Fibroblast of villous mesenchyme (primary cell): Measurements from ENCODE around the gene TCF7L1. TPM values are rescaled to one million over a fixed set of nuclear protein-coding genes. Genes with fewer than 3 reads are reported as not detected.

Source experiments
- DNase-seq: peaks from one replicate; pipeline ENCODE4 v3.0.0-alpha.2; 2010; ENCODE audit warnings: low read depth
- H3K4me3 ChIP-seq: 2 replicates; pipeline ENCODE4 v1.5.1; 2011; ENCODE audit warnings: low read depth, mild to moderate bottlenecking, low read length
- small RNA-seq: library from RNA; depleted of rRNA; stranded (forward); fragments of <200 nt; gene quantifications from one replicate; pipeline ENCODE3, GENCODE V24; 2012
- total RNA-seq: library from RNA; depleted of rRNA; stranded (reverse); fragments of >200 nt; gene quantifications from 2 replicates; pipeline ENCODE4 v1.2.3, GENCODE V29; 2012
- TF ChIP-seq, protein P1 (sequence below): IDR thresholded peaks from 2 replicates; pipeline ENCODE4 v1.5.1; 2012; ENCODE audit warnings: low read depth, mild to moderate bottlenecking, low read length; ENCODE audit not compliant: insufficient read depth

TCF7L1 gene
- total RNA-seq, 1 donor: 4.3 TPM

DNA sequence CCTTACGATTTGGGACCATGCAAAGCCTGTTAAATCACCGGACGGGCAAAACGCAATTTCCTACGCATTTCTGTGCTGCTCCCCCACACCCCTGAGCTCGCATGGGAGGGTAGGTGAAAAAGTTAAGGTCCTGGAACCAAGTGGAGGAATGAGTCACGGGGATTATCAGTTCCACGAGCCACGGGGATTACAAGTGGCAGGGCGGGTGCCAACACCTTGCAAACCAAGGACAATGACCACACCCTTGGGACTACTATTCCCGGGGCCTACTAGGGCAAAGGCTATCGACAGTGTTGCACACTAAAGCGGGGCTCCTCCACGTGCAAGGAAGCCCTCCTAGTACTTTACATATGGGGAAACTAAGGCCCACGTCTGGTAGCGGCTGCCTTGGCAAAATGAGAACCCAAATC is 220.7 kb downstream of the TCF7L1 start:
- peak overlapping the region; percentile 88 for H3K4me3 ChIP-seq
- TF ChIP-seq, protein P1, sequence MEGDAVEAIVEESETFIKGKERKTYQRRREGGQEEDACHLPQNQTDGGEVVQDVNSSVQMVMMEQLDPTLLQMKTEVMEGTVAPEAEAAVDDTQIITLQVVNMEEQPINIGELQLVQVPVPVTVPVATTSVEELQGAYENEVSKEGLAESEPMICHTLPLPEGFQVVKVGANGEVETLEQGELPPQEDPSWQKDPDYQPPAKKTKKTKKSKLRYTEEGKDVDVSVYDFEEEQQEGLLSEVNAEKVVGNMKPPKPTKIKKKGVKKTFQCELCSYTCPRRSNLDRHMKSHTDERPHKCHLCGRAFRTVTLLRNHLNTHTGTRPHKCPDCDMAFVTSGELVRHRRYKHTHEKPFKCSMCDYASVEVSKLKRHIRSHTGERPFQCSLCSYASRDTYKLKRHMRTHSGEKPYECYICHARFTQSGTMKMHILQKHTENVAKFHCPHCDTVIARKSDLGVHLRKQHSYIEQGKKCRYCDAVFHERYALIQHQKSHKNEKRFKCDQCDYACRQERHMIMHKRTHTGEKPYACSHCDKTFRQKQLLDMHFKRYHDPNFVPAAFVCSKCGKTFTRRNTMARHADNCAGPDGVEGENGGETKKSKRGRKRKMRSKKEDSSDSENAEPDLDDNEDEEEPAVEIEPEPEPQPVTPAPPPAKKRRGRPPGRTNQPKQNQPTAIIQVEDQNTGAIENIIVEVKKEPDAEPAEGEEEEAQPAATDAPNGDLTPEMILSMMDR: no peak
- peak; percentile 55 for DNase-seq

DNA sequence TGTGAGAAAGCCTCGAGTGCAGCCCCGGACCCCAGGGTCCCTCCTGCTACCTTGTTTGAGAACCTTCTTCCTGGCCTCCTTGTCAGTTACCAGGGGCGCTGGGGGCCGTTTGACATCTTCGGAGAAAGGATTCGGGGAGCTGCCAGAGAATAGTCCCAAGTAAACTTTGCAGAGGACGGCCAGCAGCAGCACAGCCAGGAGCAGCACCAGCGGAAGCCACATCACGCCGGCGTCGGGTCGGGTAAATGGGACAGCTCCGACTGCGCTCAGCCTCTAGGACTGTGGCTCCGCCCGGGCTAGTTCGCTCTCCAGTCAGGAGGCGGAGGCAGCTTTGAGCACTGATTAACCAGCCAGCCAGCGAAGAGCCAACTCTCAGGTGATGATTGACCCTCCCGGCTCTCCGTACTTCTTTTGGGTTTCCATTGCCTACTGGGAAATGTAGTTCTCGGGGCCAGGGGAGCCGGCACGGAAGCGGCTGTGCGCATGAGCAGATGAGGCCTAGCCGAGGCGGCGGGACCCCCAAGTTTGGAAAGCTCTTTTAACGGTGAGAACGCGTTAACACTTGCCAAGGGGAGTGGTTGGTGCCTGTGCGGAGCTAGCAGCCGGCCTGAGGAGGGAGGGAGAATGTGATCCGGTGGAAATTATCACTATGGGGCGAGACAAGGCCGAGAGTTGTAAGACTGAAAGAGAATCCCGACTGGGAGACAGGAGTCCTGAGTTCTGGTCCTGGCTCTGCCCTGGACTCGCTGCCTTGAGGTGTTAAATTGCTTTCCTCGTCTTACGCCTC is 221.3 kb downstream of the TCF7L1 start, which contains the start of the genes ELMOD3 and RETSAT:
Gene ELMOD3, plus strand, starts transcription at position 484 of the 787 bp plus-strand sequence. CDS start 2,430 bp downstream, outside the sequence.
Gene RETSAT, minus strand, starts transcription at position 243 of the 787 bp plus-strand sequence. Its CDS starts 21 bp downstream, at position 222.
- DNase-seq: peak; percentile 100
- TF ChIP-seq, protein P1: no peak
- peak within 1 kb of the TSS; percentile 88 for H3K4me3 ChIP-seq

DNA sequence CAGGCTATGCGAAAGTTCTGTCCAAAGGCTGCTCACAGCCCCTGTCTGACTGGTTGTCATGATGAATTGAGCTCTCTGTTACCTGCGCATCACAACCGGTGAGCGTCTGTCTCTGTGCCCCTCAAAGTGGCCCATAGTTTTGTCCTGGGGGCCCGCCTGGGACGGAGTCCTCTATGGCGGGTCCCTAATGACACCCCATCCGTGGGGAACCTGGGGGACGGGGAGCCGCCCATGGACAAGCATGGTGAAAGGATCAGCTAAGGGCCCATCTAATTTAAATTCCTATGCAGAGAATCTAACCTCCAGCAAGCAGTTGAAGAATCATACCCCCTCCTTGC is 221.8 kb downstream of the TCF7L1 start:
- no peak for DNase-seq
- TF ChIP-seq, protein P1: no peak
- peak overlapping the region; percentile 88 for H3K4me3 ChIP-seq

DNA sequence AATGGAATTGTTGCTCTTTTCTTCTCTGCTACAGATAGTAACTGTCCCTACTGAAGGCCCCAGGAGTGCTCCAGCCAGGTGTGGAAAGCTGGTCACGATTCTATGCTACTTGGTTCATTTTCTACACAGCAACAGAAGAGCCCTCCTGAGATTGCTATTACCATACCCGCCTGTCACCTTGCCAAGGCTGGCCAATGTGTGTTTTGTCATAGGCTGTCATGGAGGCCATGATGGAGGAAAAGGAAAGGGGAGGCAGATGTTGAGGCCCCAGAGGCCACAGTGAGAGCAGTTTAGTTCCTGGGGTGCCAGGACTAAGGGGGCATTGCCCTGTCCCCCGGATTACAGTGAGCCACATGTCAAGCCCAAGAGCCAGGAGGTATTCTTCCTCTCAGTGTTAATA is 222.3 kb downstream of the TCF7L1 start:
- DNase-seq: no peak
- peak overlapping the region; percentile 88 for H3K4me3 ChIP-seq
- TF ChIP-seq, protein P1: no peak

DNA sequence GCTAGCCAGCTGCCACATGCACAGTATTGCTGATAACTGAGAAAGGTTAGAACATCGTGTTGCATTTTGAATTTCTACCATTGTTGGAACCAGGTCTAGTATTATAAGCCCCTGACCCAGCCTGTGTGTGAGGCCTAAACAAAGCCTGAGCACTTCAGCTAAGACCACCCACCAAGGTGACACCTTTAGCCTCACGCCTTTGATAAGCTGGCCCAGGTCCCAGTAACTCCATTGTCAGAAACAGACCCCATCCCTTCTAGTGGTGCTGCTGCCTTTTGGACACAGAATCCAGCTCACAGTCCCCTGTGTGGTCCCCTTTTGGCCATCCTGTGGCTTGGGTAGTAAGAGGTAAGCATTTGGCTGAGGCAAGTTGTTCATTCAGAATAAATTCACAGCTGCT is 223.0 kb downstream of the TCF7L1 start:
- TF ChIP-seq, protein P1: no peak
- no peak for DNase-seq
- no peak overlapping the region for H3K4me3 ChIP-seq

DNA sequence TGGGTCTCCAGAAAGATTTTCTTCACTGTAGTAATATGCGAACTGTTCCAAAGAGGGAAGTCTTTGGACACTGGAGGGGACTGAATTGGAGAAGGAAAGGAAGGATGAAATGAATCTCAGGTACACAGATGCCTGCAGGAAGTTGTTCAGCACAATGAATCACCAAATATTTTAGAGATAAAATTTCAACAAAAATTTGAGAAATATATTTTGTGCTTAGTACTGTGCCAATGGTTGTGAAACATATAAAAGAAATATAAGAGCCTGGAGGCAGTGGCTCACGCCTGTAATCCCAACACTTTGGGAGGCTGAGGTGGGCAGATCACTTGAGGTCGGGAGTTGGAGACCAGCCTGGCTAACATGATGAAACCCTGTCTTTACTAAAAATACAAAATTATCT is 224.5 kb downstream of the TCF7L1 start:
- no peak overlapping the region for H3K4me3 ChIP-seq
- TF ChIP-seq, protein P1: no peak
- no peak for DNase-seq

Small RNAs within 50 kb of the gene (small RNA-seq; reads per million reads assigned to genes)
- gene AC093162.1 (not detected), gene RF00019 (not detected), gene RNU6-674P (not detected)

Other genes starting within 250 kb of the TCF7L1 start
- gene TMSB10, start 227.7 kb upstream of the TCF7L1 start, total RNA-seq: 3,561 and 6,804 TPM in 2 replicates
- gene KCMF1, start 162.2 kb upstream of the TCF7L1 start, total RNA-seq: 39.6 and 80.3 TPM in 2 replicates
- gene TGOLN2, start 194.6 kb downstream of the TCF7L1 start, total RNA-seq: 119 and 131 TPM in 2 replicates
- gene RETSAT, start 221.1 kb downstream of the TCF7L1 start, total RNA-seq: 45.1 and 56.1 TPM in 2 replicates
- 15.8 and 19.4 TPM in 2 replicates for gene ELMOD3, start 221.4 kb downstream of the TCF7L1 start, total RNA-seq